Tibial artery (tissue), 4 donors: ENCODE results near the gene TBR1.

Source experiments
- DNase-seq, 2 donors: peaks; one replicate each; pipeline ENCODE4 v3.0.0-alpha.2; 2019
- H3K27ac ChIP-seq, 2 donors: fragments of 200-600 bp; sonication (generic) in 1 of 2; 1 replicate in 1 of 2; 2 replicates in 1 of 2; pipeline ENCODE4 v1.5.1; 2018 to 2019; ENCODE audit warnings: mild to moderate bottlenecking in 1 of 2
- H3K27me3 ChIP-seq, 2 donors: fragments of 200-600 bp; sonication (generic) in 1 of 2; one replicate each; pipeline versions ENCODE4 v1.5.1 to v1.6.0; 2016 to 2019
- H3K36me3 ChIP-seq, 3 donors: fragments of 200-600 bp; sonication (generic) in 2 of 3; one replicate each; pipeline ENCODE4 v1.5.1; 2016 to 2019; ENCODE audit warnings: mild to moderate bottlenecking in 2 of 3
- H3K4me1 ChIP-seq, 4 donors: fragments of 200-600 bp; sonication (generic) in 2 of 4; 1 replicate in 3 of 4; 2 replicates in 1 of 4; pipeline ENCODE4 v1.5.1; 2016 to 2019
- H3K4me3 ChIP-seq, 2 donors: fragments of 200-600 bp; sonication (generic) in 1 of 2; 1 replicate in 1 of 2; 2 replicates in 1 of 2; pipeline ENCODE4 v1.5.1; 2018 to 2019; ENCODE audit warnings: mild to moderate bottlenecking in 2 of 2
- H3K9me3 ChIP-seq, 3 donors: fragments of 200-600 bp; sonication (generic) in 1 of 3; one replicate each; pipeline ENCODE4 v1.5.1; 2016 to 2019
- intact Hi-C: fragments of 100-400 bp; cut with DNase I; formaldehyde crosslinking; loops from one replicate; pipeline ENCODE4 v1.15.0; 2023; ENCODE audit warnings: low total_unique reads
- TF ChIP-seq, protein P1 (sequence below), 2 experiments: fragments of 200-600 bp in 1 of 2; fragments of 450-650 bp in 1 of 2; IDR thresholded peaks; one replicate each; pipeline ENCODE4 v1.5.1; 2017 to 2019; ENCODE audit warnings: antibody characterized with exemption in 2 of 2, mild to moderate bottlenecking in 1 of 2, moderate library complexity in 1 of 2

The TBR1 gene

DNA sequence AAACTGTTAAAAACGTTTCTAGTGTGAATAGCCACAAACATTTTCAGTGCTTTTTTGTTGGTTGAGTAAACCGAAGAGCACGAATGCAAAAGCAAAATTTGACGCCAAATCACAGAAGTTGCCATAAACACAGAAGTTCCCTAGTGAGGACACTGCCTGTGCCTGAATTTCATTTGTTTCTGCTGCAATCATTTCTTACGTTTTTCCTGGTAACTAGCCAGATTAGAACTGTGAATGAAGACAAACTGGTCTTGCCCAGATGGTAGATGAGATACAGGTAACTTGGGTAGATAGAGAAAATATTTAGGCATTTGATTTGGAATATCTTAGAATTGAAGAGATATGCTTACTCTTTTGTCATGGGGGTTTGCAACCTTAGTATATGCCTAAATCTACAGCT lies 9.8 kb upstream of the TBR1 start:
- intact Hi-C loops, result no loop called here
- TF ChIP-seq, protein P1, sequence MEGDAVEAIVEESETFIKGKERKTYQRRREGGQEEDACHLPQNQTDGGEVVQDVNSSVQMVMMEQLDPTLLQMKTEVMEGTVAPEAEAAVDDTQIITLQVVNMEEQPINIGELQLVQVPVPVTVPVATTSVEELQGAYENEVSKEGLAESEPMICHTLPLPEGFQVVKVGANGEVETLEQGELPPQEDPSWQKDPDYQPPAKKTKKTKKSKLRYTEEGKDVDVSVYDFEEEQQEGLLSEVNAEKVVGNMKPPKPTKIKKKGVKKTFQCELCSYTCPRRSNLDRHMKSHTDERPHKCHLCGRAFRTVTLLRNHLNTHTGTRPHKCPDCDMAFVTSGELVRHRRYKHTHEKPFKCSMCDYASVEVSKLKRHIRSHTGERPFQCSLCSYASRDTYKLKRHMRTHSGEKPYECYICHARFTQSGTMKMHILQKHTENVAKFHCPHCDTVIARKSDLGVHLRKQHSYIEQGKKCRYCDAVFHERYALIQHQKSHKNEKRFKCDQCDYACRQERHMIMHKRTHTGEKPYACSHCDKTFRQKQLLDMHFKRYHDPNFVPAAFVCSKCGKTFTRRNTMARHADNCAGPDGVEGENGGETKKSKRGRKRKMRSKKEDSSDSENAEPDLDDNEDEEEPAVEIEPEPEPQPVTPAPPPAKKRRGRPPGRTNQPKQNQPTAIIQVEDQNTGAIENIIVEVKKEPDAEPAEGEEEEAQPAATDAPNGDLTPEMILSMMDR (IDR thresholded peaks at IDR 0.05), result no peak
- DNase-seq, result no peak
- H3K27me3 ChIP-seq, result no peaks in the 10 kb centered on the region
- no peaks in the 10 kb centered on the region for H3K4me1 ChIP-seq
- H3K9me3 ChIP-seq, result no peaks in the 10 kb centered on the region
- peaks cover 0 to 10% (median 0%) of the 10 kb centered on the region in 3 donors for H3K36me3 ChIP-seq
- no peak overlapping the region for H3K4me3 ChIP-seq
- H3K27ac ChIP-seq, result no peak overlapping the region

DNA sequence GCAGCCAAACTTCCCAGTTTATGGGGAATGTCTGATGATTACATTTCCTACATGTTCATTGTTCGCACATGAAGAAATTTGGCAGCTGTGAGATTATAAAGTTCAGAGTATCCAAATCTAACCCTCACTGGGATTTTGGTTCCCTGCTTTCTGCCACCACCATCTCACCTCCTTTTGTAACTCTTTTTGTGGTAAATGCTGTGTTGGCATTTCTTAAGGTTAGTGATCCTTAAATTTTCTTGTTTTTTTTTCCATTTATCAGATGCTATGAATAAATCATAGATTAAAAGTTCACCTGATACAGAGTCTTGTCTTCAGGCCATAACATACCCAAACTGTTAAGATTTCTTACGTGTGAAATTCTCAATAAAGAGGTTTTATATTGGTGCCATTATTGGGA lies 8.5 kb upstream of the TBR1 start:
- Histone ChIP-seq H3K27me3 (no peaks in the 10 kb centered on the region), H3K4me3 (no peak overlapping the region), H3K9me3 (no peaks in the 10 kb centered on the region), H3K4me1 (no peaks in the 10 kb centered on the region), H3K36me3 (no peaks in the 10 kb centered on the region), H3K27ac (no peak overlapping the region)
- no peak for DNase-seq
- TF ChIP-seq, protein P1 (IDR thresholded peaks at IDR 0.05), result no peak
- intact Hi-C loops, result no loop called here

DNA sequence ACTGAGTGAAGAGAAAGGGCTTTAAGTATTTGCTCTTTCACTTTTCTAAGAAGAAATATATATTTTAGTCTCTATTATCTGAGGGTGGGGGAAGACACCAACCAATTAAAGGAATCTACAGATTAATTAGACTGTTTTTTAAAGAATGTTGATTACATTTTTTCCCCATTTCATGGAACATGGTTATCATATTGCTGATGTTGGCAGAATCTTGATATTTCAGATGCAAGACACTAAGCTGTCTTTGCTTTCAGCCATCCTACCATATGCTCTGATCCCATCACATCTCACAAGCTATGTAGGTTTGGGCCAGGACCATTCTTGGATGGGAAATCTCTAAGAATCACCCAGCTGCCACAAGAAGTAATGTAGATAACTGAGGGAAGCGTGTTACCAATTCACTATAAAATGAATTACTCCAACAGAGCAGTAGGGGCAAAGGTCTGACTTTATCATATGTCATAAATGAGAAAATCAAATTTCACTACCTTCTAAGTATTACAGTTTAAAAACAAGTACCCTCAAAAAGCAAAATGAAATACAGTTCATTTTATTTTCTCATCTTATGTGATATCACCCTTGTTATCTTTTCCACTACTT lies 6.7 kb upstream of the TBR1 start:
- no peaks in the 10 kb centered on the region for H3K9me3 ChIP-seq
- intact Hi-C loops, result no loop called here
- no peaks in the 10 kb centered on the region for H3K27me3 ChIP-seq
- TF ChIP-seq, protein P1 (IDR thresholded peaks at IDR 0.05), result no peak
- H3K36me3 ChIP-seq, result no peaks in the 10 kb centered on the region
- H3K4me1 ChIP-seq, result peaks cover 0 to 6% (median 3%) of the 10 kb centered on the region in 4 donors
- DNase-seq, result no peak
- no peak overlapping the region for H3K4me3 ChIP-seq
- H3K27ac ChIP-seq, result no peak overlapping the region

DNA sequence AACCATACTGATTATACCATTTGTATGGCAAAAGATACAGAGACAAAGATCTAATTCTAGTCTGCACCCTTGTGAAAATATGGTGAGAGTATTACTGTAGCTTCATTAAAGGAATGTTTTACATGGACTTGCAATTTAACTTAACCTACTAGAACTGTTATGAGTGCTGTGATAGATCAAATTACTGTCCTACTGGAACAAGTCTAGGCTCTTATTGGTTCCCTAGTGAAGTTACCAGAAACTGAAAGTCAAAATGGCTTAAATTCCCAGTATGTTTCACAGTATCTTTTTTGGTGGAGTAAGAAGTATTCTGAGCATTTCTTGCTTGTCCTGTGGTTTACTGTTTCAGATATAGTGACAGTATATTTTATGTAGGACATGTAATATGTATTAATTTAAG lies 3.8 kb upstream of the TBR1 start:
- H3K36me3 ChIP-seq, result no peaks in the 10 kb centered on the region
- no peak overlapping the region for H3K27ac ChIP-seq
- no peak for DNase-seq
- H3K9me3 ChIP-seq, result no peaks in the 10 kb centered on the region
- TF ChIP-seq, protein P1 (IDR thresholded peaks at IDR 0.05), result no peak
- intact Hi-C loops, result no loop called here
- no peak overlapping the region for H3K4me3 ChIP-seq
- peaks cover 0 to 36% (median 26%) of the 10 kb centered on the region in 4 donors for H3K4me1 ChIP-seq
- peaks cover 0 to 20% of the 10 kb centered on the region in 2 donors for H3K27me3 ChIP-seq

DNA sequence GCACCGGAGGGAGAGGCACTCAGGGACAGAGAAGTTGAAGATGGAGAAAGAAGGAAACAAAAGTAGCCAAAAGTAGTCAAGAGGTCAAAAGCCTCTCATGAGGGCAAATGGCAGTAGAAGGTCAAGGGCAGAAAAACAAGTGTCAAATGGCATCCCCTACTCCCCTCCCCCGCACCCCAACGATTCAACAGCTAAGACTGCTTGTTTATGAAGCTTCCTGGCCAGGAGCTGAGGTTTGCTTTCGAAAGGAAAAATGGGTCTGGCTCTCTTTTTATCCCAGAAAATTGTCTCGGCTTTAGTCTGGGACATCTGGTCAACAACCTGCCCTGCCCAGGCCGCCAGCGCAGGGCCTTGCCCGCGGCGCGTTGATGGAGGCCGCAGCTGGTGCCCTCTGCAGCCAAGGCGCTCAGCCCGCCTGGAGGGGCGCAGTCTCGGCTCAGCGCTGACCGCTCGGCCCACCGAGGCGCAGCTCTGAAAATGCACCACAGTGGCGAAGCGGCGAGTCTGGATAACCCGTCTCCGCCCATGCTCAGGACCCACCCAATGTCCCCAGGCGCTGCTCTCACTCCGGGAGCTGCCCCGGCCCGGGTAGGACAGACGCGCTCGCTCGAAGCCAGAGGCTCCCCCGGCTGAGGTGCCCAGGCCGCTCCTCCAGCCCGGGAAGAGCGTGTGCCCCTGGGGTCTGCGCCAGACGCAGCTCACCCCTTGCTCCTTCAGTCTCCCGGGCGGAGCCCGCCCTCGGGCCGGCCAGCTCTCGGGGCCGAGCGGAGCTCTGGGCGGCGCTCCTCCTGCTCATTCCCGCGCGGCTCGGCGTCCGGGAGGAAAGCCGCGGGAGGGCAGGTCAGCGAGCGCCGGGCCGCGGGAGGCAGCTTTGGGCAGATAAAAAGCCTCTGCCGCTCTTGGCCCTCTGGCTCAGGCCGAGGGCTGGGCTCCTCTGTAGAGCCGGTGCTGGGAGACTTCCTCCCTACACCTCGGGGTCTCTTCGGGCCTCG lies 1.8 kb upstream of the TBR1 start:
- DNase-seq, result peak in 1 of 2 donors; percentile 68
- TF ChIP-seq, protein P1 (IDR thresholded peaks at IDR 0.05), result no peak
- H3K36me3 ChIP-seq, result no peaks in the 10 kb centered on the region
- H3K27ac ChIP-seq, result peak overlapping the region; percentile 5 to 26
- peaks cover 0 to 40% of the 10 kb centered on the region in 2 donors for H3K27me3 ChIP-seq
- H3K9me3 ChIP-seq, result no peaks in the 10 kb centered on the region
- H3K4me3 ChIP-seq, result peak overlapping the region; percentile 48 to 58
- peaks cover 0 to 52% (median 33%) of the 10 kb centered on the region in 4 donors for H3K4me1 ChIP-seq
- intact Hi-C loops, result no loop called here
